HepG2 (cell line): Measurements from ENCODE around the gene GUCY2C. TPM values are rescaled to one million over a fixed set of nuclear protein-coding genes. Genes with fewer than 3 reads are reported as not detected.

Experiments
- CREM ChIP-seq, 2 experiments: sonication (generic) in 1 of 2; formaldehyde crosslinking in 1 of 2; IDR thresholded peaks; 2 replicates each; pipeline versions ENCODE4 v1.4.0 to v1.6.1; 2016 to 2020; ENCODE audit warnings: antibody characterized with exemption in 1 of 2, mild to moderate bottlenecking in 1 of 2, missing genetic modification reagents in 1 of 2
- FOXM1 ChIP-seq: sonication (generic); formaldehyde crosslinking; IDR thresholded peaks from 2 replicates; pipeline ENCODE4 v1.5.0; 2020; ENCODE audit warnings: missing genetic modification reagents
- MXI1 ChIP-seq: IDR thresholded peaks from 3 replicates; pipeline ENCODE4 v1.6.1; 2012; ENCODE audit warnings: low read depth, low read length, inconsistent platforms, borderline replicate concordance
- MZF1 ChIP-seq: sonication (generic); formaldehyde crosslinking; IDR thresholded peaks from 2 replicates; pipeline ENCODE4 v1.8.1; 2023; ENCODE audit warnings: mild to moderate bottlenecking, missing genetic modification reagents, borderline replicate concordance
- PHF21A ChIP-seq: sonication (generic); formaldehyde crosslinking; IDR thresholded peaks from 2 replicates; pipeline ENCODE4 v1.5.0; 2020; ENCODE audit warnings: mild to moderate bottlenecking, missing genetic modification reagents
- TCF7L2 ChIP-seq: IDR thresholded peaks from 2 replicates; pipeline ENCODE4 v1.6.1; 2011; ENCODE audit warnings: mild to moderate bottlenecking, low read depth, low read length, moderate library complexity
- U2AF2 ChIP-seq: fragments of 200-400 bp; formaldehyde crosslinking; IDR thresholded peaks from 2 replicates; pipeline ENCODE4 v1.6.1; 2017; ENCODE audit warnings: low read depth, mild to moderate bottlenecking, low read length
- YEATS4 ChIP-seq: sonication (generic); formaldehyde crosslinking; IDR thresholded peaks from 2 replicates; pipeline ENCODE4 v1.4.0; 2020; ENCODE audit warnings: missing genetic modification reagents, borderline replicate concordance
- ZNF251 ChIP-seq: sonication (generic); formaldehyde crosslinking; IDR thresholded peaks from 2 replicates; pipeline ENCODE4 v1.9.0; 2021; ENCODE audit warnings: mild to moderate bottlenecking, missing genetic modification reagents
- ZNF326 ChIP-seq: sonication (generic); formaldehyde crosslinking; IDR thresholded peaks from 2 replicates; pipeline ENCODE4 v1.4.0; 2020; ENCODE audit warnings: missing genetic modification reagents, borderline replicate concordance
- ZNF589 ChIP-seq: sonication (generic); formaldehyde crosslinking; conservative IDR thresholded peaks from 2 replicates; pipeline ENCODE4 v1.8.0; 2022; ENCODE audit warnings: mild to moderate bottlenecking, moderate library complexity, missing genetic modification reagents
- polyA plus RNA-seq, 8 experiments: library from polyadenylated mRNA; depleted of rRNA in 3 of 8; stranded (reverse) in 7 of 8; unstranded in 1 of 8; fragments of >200 nt; fragmentation: Illumina TruSeq in 4 of 8; extraction: Trizol in 4 of 8; gene quantifications; 2 replicates each; pipeline versions ENCODE4 v1.2.1 to v1.2.3, GENCODE V29; 2011 to 2016; ENCODE audit warnings: low read depth in 4 of 8, missing spikeins in 1 of 8, mixed read lengths in 1 of 8; ENCODE audit not compliant: insufficient read depth in 1 of 8
- total RNA-seq, 5 experiments: library from RNA; depleted of rRNA; stranded (reverse); fragments of >200 nt; fragmentation: Illumina TruSeq; extraction: Trizol; gene quantifications; 2 replicates each; pipeline ENCODE4 v1.2.3, GENCODE V29; 2016; ENCODE audit warnings: low read depth in 1 of 5
- TF ChIP-seq, protein P1 (sequence below): sonication (generic); formaldehyde crosslinking; IDR thresholded peaks from 2 replicates; pipeline ENCODE4 v1.5.1; 2020; ENCODE audit warnings: mild to moderate bottlenecking, missing genetic modification reagents, borderline replicate concordance
- TF ChIP-seq, protein P2 (sequence below): sonication (generic); formaldehyde crosslinking; IDR thresholded peaks from 2 replicates; pipeline ENCODE4 v1.8.0; 2023; ENCODE audit warnings: mild to moderate bottlenecking, missing genetic modification reagents
- TF ChIP-seq, protein P3 (sequence below): sonication (generic); formaldehyde crosslinking; IDR thresholded peaks from 2 replicates; pipeline ENCODE4 v1.8.0; 2022; ENCODE audit warnings: missing genetic modification reagents, low read depth, mild to moderate bottlenecking, borderline replicate concordance
- TF ChIP-seq, protein P4 (sequence below), 2 experiments: sonication (generic) in 1 of 2; formaldehyde crosslinking in 1 of 2; IDR thresholded peaks; 2 replicates each; pipeline versions ENCODE4 v1.4.0 to v1.6.1; 2018 to 2020; ENCODE audit warnings: missing genetic modification reagents in 2 of 2, borderline replicate concordance in 1 of 2, low read depth in 1 of 2, mild to moderate bottlenecking in 1 of 2, missing biosample characterization in 1 of 2
- TF ChIP-seq, protein P5 (sequence below): IDR thresholded peaks from 2 replicates; pipeline ENCODE4 v1.6.1; 2016; ENCODE audit warnings: mild to moderate bottlenecking, missing biosample characterization, missing genetic modification reagents
- TF ChIP-seq, protein P6 (sequence below): sonication (generic); formaldehyde crosslinking; IDR thresholded peaks from 2 replicates; pipeline ENCODE4 v1.9.0; 2021; ENCODE audit warnings: missing genetic modification reagents, borderline replicate concordance

Gene GUCY2C
- total and polyA plus RNA-seq, 2 of the 13 experiments (the other 11 are each of a cell fraction or from before 2014, with no cell fraction given): not detected

DNA sequence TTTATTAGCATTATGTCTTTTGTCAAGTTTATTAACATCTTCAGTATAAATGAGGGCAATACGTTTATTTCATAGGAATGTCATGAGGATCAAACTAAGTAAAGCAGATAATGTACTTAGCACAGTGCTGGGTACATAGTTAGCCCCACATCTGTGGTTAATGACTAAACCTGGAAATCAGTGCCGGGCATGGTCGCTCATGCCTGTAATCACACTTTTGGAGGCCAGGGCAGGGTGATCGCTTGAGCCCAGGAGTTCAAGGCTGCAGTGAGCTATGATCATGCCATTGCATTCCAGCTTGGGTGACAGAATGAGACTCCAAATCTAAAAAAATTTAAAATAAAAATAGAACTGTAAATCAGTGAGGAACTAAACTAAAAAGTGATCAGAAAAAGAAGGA is 44.8 kb upstream of the GUCY2C start (continued):
- TF ChIP-seq, protein P1, sequence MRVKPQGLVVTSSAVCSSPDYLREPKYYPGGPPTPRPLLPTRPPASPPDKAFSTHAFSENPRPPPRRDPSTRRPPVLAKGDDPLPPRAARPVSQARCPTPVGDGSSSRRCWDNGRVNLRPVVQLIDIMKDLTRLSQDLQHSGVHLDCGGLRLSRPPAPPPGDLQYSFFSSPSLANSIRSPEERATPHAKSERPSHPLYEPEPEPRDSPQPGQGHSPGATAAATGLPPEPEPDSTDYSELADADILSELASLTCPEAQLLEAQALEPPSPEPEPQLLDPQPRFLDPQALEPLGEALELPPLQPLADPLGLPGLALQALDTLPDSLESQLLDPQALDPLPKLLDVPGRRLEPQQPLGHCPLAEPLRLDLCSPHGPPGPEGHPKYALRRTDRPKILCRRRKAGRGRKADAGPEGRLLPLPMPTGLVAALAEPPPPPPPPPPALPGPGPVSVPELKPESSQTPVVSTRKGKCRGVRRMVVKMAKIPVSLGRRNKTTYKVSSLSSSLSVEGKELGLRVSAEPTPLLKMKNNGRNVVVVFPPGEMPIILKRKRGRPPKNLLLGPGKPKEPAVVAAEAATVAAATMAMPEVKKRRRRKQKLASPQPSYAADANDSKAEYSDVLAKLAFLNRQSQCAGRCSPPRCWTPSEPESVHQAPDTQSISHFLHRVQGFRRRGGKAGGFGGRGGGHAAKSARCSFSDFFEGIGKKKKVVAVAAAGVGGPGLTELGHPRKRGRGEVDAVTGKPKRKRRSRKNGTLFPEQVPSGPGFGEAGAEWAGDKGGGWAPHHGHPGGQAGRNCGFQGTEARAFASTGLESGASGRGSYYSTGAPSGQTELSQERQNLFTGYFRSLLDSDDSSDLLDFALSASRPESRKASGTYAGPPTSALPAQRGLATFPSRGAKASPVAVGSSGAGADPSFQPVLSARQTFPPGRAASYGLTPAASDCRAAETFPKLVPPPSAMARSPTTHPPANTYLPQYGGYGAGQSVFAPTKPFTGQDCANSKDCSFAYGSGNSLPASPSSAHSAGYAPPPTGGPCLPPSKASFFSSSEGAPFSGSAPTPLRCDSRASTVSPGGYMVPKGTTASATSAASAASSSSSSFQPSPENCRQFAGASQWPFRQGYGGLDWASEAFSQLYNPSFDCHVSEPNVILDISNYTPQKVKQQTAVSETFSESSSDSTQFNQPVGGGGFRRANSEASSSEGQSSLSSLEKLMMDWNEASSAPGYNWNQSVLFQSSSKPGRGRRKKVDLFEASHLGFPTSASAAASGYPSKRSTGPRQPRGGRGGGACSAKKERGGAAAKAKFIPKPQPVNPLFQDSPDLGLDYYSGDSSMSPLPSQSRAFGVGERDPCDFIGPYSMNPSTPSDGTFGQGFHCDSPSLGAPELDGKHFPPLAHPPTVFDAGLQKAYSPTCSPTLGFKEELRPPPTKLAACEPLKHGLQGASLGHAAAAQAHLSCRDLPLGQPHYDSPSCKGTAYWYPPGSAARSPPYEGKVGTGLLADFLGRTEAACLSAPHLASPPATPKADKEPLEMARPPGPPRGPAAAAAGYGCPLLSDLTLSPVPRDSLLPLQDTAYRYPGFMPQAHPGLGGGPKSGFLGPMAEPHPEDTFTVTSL (CRISPR knock-in tag): peak; percentile 89
- TF ChIP-seq U2AF2: no peak
- TF ChIP-seq TCF7L2: no peak
- TF ChIP-seq ZNF251: no peak
- TF ChIP-seq CREM (IDR thresholded peaks at IDR 0.05): peak; percentile 30; the same call in 1 of the 2 replicates
- no peak for TF ChIP-seq CREM (CRISPR knock-in tag; IDR thresholded peaks at IDR 0.05)
- no peak for TF ChIP-seq ZNF326 (CRISPR knock-in tag)
- TF ChIP-seq, protein P2, sequence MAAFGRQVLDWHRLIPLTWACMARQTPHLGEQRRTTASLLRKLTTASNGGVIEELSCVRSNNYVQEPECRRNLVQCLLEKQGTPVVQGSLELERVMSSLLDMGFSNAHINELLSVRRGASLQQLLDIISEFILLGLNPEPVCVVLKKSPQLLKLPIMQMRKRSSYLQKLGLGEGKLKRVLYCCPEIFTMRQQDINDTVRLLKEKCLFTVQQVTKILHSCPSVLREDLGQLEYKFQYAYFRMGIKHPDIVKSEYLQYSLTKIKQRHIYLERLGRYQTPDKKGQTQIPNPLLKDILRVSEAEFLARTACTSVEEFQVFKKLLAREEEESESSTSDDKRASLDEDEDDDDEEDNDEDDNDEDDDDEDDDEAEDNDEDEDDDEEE (CRISPR knock-in tag): no peak
- TF ChIP-seq, protein P3, sequence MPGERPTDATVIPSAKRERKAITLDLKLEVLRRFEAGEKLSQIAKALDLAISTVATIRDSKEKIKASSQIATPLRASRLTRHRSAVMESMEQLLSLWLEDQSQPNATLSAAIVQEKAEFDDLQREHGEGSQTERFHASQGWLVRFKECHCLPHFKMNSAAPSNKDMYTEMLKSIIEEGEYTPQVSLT (CRISPR knock-in tag): no peak
- TF ChIP-seq YEATS4 (CRISPR knock-in tag): no peak
- TF ChIP-seq MXI1: no peak
- no peak for TF ChIP-seq ZNF589 (CRISPR knock-in tag)
- no peak for TF ChIP-seq MZF1 (CRISPR knock-in tag)
- no peak for TF ChIP-seq FOXM1 (CRISPR knock-in tag)
- no peak for TF ChIP-seq PHF21A
- TF ChIP-seq, protein P4, sequence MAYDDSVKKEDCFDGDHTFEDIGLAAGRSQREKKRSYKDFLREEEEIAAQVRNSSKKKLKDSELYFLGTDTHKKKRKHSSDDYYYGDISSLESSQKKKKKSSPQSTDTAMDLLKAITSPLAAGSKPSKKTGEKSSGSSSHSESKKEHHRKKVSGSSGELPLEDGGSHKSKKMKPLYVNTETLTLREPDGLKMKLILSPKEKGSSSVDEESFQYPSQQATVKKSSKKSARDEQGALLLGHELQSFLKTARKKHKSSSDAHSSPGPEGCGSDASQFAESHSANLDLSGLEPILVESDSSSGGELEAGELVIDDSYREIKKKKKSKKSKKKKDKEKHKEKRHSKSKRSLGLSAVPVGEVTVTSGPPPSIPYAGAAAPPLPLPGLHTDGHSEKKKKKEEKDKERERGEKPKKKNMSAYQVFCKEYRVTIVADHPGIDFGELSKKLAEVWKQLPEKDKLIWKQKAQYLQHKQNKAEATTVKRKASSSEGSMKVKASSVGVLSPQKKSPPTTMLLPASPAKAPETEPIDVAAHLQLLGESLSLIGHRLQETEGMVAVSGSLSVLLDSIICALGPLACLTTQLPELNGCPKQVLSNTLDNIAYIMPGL (CRISPR knock-in tag; IDR thresholded peaks at IDR 0.05; ENCODE audit: borderline replicate concordance in 1 of 2, low read depth in 1 of 2): no peak
- TF ChIP-seq, protein P5, sequence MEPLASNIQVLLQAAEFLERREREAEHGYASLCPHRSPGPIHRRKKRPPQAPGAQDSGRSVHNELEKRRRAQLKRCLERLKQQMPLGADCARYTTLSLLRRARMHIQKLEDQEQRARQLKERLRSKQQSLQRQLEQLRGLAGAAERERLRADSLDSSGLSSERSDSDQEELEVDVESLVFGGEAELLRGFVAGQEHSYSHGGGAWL: no peak
- TF ChIP-seq, protein P6, sequence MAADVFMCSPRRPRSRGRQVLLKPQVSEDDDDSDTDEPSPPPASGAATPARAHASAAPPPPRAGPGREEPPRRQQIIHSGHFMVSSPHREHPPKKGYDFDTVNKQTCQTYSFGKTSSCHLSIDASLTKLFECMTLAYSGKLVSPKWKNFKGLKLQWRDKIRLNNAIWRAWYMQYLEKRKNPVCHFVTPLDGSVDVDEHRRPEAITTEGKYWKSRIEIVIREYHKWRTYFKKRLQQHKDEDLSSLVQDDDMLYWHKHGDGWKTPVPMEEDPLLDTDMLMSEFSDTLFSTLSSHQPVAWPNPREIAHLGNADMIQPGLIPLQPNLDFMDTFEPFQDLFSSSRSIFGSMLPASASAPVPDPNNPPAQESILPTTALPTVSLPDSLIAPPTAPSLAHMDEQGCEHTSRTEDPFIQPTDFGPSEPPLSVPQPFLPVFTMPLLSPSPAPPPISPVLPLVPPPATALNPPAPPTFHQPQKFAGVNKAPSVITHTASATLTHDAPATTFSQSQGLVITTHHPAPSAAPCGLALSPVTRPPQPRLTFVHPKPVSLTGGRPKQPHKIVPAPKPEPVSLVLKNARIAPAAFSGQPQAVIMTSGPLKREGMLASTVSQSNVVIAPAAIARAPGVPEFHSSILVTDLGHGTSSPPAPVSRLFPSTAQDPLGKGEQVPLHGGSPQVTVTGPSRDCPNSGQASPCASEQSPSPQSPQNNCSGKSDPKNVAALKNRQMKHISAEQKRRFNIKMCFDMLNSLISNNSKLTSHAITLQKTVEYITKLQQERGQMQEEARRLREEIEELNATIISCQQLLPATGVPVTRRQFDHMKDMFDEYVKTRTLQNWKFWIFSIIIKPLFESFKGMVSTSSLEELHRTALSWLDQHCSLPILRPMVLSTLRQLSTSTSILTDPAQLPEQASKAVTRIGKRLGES (CRISPR knock-in tag): no peak
